MM.1S (cell line): ENCODE data around the gene RPUSD4.

Experiments
- CTCF ChIP-seq: fragments of 300-600 bp; sonication (generic); IDR thresholded peaks from 2 replicates; pipeline ENCODE4 v1.5.1; 2016; ENCODE audit warnings: antibody characterized with exemption, low read length, mixed read lengths
- EZH2 ChIP-seq: fragments of 300-600 bp; sonication (generic); optimal IDR thresholded peaks from 2 replicates; pipeline ENCODE3; 2017; ENCODE audit warnings: low read depth, mild to moderate bottlenecking, antibody characterized with exemption, low read length, mixed read lengths
- EZH2phosphoT487 ChIP-seq: fragments of 300-600 bp; sonication (generic); IDR thresholded peaks from 2 replicates; pipeline ENCODE4 v1.6.1; 2018; ENCODE audit warnings: antibody characterized with exemption, low read length

GRCh38 chr11:126161023-126161391 is 50.4 kb downstream of the RPUSD4 start:
- TF ChIP-seq CTCF (no peak), EZH2 (no peak), EZH2phosphoT487 (no peak)
